T-cell (primary cell): ENCODE measurements around the gene NT5C1A. TPM values are rescaled to one million over a fixed set of nuclear protein-coding genes. Genes with fewer than 3 reads are reported as not detected.

Experiments
- ATAC-seq, 4 experiments: fragments of 200-7000 bp in 3 of 4; fragments of 150-1000 bp in 1 of 4; cut with Tn5 transposase; replicated peaks in 1 of 4; 1 replicate in 3 of 4; 2 replicates in 1 of 4; pipeline ENCODE4 v1.10.0; 2021; ENCODE audit warnings: moderate library complexity in 3 of 4, mild to moderate bottlenecking in 2 of 4, moderate number of reproducible peaks in 1 of 4
- CTCF ChIA-PET, 2 donors: fragments of 300-600 bp; sonication (Branson Sonifier 250); formaldehyde crosslinking; loops; one replicate each; lab custom pipeline; 2022; ENCODE audit warnings: antibody characterized with exemption in 2 of 2; lab: Charles Lee
- POLR2A ChIA-PET, 2 donors: fragments of 300-600 bp; sonication (Branson Sonifier 250); formaldehyde crosslinking; loops; one replicate each; lab custom pipeline; 2022; ENCODE audit warnings: antibody characterized with exemption in 2 of 2; lab: Charles Lee
- DNase-seq, 35 experiments: peaks; one replicate each; pipeline versions ENCODE4 v3.0.0 to v3.0.0-alpha.2; 2013 to 2023
- H3K27ac ChIP-seq: one replicate; pipeline ENCODE4 v1.5.1; 2013; ENCODE audit warnings: low read length
- H3K27me3 ChIP-seq, 2 experiments: replicated peaks in 1 of 2; 1 replicate in 1 of 2; 2 replicates in 1 of 2; pipeline versions ENCODE4 v1.6.1 to v1.7.0; 2013; ENCODE audit warnings: low read length in 1 of 2, mixed read lengths in 1 of 2; ENCODE audit not compliant: control insufficient read depth in 2 of 2, insufficient read depth in 2 of 2; ENCODE audit errors: extremely low read depth in 1 of 2
- H3K36me3 ChIP-seq, 2 donors: 1 replicate in 1 of 2; 2 replicates in 1 of 2; pipeline versions ENCODE4 v1.6.1 to v1.7.0; 2013; ENCODE audit warnings: low read length in 1 of 2; ENCODE audit not compliant: control insufficient read depth in 2 of 2, insufficient read depth in 1 of 2; ENCODE audit errors: extremely low read depth in 1 of 2
- H3K4me1 ChIP-seq, 2 experiments: 1 replicate in 1 of 2; 2 replicates in 1 of 2; pipeline versions ENCODE4 v1.6.1 to v1.7.0; 2013; ENCODE audit warnings: low read length in 2 of 2, mixed read lengths in 1 of 2; ENCODE audit not compliant: insufficient read depth in 2 of 2, control insufficient read depth in 1 of 2; ENCODE audit errors: extremely low read depth in 1 of 2
- H3K4me3 ChIP-seq, 2 donors: 1 replicate in 1 of 2; 2 replicates in 1 of 2; pipeline versions ENCODE4 v1.5.1 to v1.7.0; 2013; ENCODE audit warnings: mild to moderate bottlenecking in 2 of 2, low read length in 1 of 2, moderate library complexity in 1 of 2; ENCODE audit not compliant: control insufficient read depth in 1 of 2; ENCODE audit errors: extremely low read depth in 1 of 2
- H3K9me3 ChIP-seq: 2 replicates; pipeline ENCODE4 v1.7.0; 2013
- H3K27ac Mint-ChIP-seq, 2 donors: one replicate each; pipeline ENCODE4 v1.8.0; 2020 to 2021; ENCODE audit warnings: mild to moderate bottlenecking in 2 of 2, mixed read lengths in 2 of 2
- H3K27me3 Mint-ChIP-seq, 2 donors: one replicate each; pipeline ENCODE4 v1.8.0; 2021 to 2022; ENCODE audit warnings: mixed read lengths in 2 of 2
- H3K36me3 Mint-ChIP-seq: one replicate; pipeline ENCODE4 v1.8.0; 2021; ENCODE audit warnings: mixed read lengths
- H3K4me1 Mint-ChIP-seq, 3 donors: one replicate each; pipeline ENCODE4 v1.8.0; 2020 to 2022; ENCODE audit warnings: mixed read lengths in 3 of 3, mild to moderate bottlenecking in 1 of 3
- H3K4me3 Mint-ChIP-seq, 3 donors: one replicate each; pipeline ENCODE4 v1.8.0; 2020 to 2022; ENCODE audit warnings: mild to moderate bottlenecking in 3 of 3, mixed read lengths in 3 of 3, moderate library complexity in 3 of 3
- H3K9me3 Mint-ChIP-seq, 3 donors: one replicate each; pipeline ENCODE4 v1.8.0; 2020 to 2022; ENCODE audit warnings: mixed read lengths in 3 of 3
- WGBS: methylation state at CpG from one replicate; pipeline ENCODE4 v1.1.5; 2013; ENCODE audit warnings: missing lambda C conversion rate; ENCODE audit not compliant: insufficient coverage; 5-methylcytosine and 5-hydroxymethylcytosine counted together
- total RNA-seq, 35 experiments: library from RNA in 6 of 35; stranded (reverse) in 6 of 35; fragments of 120-200 nt in 1 of 35; gene quantifications; one replicate each; pipeline versions ENCODE4 v1.2.1 to v1.2.4 and lab custom pipeline; 2013 to 2026

The NT5C1A gene
- total RNA-seq, 5 donors from 2014 or later (not counting 1 experiment from before 2014, with no cell fraction given) = 0.22 to 1.3 (median 0.42) TPM; not detected in 1

DNA sequence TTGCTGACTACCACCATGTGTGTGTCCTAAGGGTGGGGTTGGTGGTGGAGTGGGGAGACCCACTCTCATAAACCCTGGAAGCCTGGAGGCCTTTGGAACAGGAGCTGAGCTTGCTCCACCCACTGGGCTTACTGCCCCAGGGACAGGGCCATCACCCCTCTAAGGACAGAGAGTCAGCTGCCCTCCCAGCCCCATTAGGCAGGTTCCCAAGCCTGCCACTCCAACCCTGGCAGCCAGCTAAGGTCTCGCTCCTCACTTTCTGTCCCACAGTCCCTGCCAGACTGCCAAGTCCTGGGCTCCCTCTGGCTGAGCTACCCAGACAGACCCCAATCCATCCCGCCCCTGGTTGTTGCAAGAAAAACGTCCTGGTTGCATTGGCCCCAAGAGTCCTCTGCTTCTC is 3.8 kb downstream of the NT5C1A start:
- 96% methylated on average over 3 of the region's 3 CpGs for WGBS
- Mint-ChIP-seq H3K4me3 (no peak overlapping the region), H3K36me3 (no peaks in the 10 kb centered on the region), H3K27me3 (peaks cover 18 to 41% of the 10 kb centered on the region in 2 donors), H3K27ac (no peak overlapping the region), H3K4me1 (peaks cover 6 to 9% (median 8%) of the 10 kb centered on the region in 3 donors), H3K9me3 (no peaks in the 10 kb centered on the region)
- ATAC-seq = no peak
- Histone ChIP-seq H3K4me1 (peaks cover 0 to 20% of the 10 kb centered on the region in 2 experiments), H3K27me3 (peaks cover 4 to 55% of the 10 kb centered on the region in 2 experiments), H3K36me3 (no peaks in the 10 kb centered on the region), H3K4me3 (no peak overlapping the region), H3K27ac (no peak overlapping the region), H3K9me3 (no peaks in the 10 kb centered on the region)
- POLR2A ChIA-PET = no interaction called here
- no peak for DNase-seq
- CTCF ChIA-PET = interaction anchor here in 1 of 2 donors (1.1 kb wide), 1 partner anchor 10 kb away, joined by 3 read pairs; no protein-coding TSS in a partner anchor

- H3K4me3 ChIP-seq = no peak overlapping the region
- WGBS = 16% methylated on average over 2 of the region's 3 CpGs
- peaks cover 4 to 45% of the 10 kb centered on the region in 2 experiments for H3K27me3 ChIP-seq
- no peaks in the 10 kb centered on the region for H3K36me3 Mint-ChIP-seq
- H3K4me1 ChIP-seq = peaks cover 0 to 9% of the 10 kb centered on the region in 2 experiments
- DNase-seq (no peak), ATAC-seq (no peak)
- H3K4me3 Mint-ChIP-seq = no peak overlapping the region
- H3K9me3 ChIP-seq = no peaks in the 10 kb centered on the region
- peaks cover 5 to 6% (median 6%) of the 10 kb centered on the region in 3 donors for H3K4me1 Mint-ChIP-seq
- H3K27ac Mint-ChIP-seq = no peak overlapping the region
- ChIA-PET POLR2A (interaction anchor here in 1 of 2 donors (0.6 kb wide), 3 partner anchors 19 to 69 kb away, joined by 4 to 10 read pairs (median 6); no protein-coding TSS in a partner anchor), CTCF (interaction anchor here (0.6 to 0.8 kb wide), 4 partner anchors 8 to 1371 kb away, joined by 3 to 5 read pairs (median 4); no protein-coding TSS in a partner anchor)
- no peak overlapping the region for H3K27ac ChIP-seq
- no peaks in the 10 kb centered on the region for H3K36me3 ChIP-seq
- H3K27me3 Mint-ChIP-seq = peaks cover 18 to 32% of the 10 kb centered on the region in 2 donors
- no peaks in the 10 kb centered on the region for H3K9me3 Mint-ChIP-seq
These were observed 5.1 kb downstream of the NT5C1A start for GRCh38 chr1:39666772-39667171.

GRCh38 chr1:39663559-39663958 is 8.3 kb downstream of the NT5C1A start:
- peaks cover 5 to 8% of the 10 kb centered on the region in 2 donors for H3K27me3 Mint-ChIP-seq
- H3K36me3 Mint-ChIP-seq = no peaks in the 10 kb centered on the region
- peaks cover 0 to 18% of the 10 kb centered on the region in 2 experiments for H3K27me3 ChIP-seq
- no peaks in the 10 kb centered on the region for H3K9me3 Mint-ChIP-seq
- DNase-seq = no peak
- CTCF ChIA-PET = no interaction called here
- POLR2A ChIA-PET = no interaction called here
- WGBS = 92% methylated on average over 2 of the region's 8 CpGs
- H3K27ac ChIP-seq = no peak overlapping the region
- no peaks in the 10 kb centered on the region for H3K4me1 ChIP-seq
- no peak overlapping the region for H3K4me3 Mint-ChIP-seq
- no peak overlapping the region for H3K27ac Mint-ChIP-seq
- H3K9me3 ChIP-seq = no peaks in the 10 kb centered on the region
- H3K4me1 Mint-ChIP-seq = no peaks in the 10 kb centered on the region
- H3K36me3 ChIP-seq = no peaks in the 10 kb centered on the region
- no peak for ATAC-seq
- H3K4me3 ChIP-seq = no peak overlapping the region

GRCh38 chr1:39662861-39663260 is 9.0 kb downstream of the NT5C1A start:
- 67% methylated on average over 1 of the region's 1 CpG for WGBS

GRCh38 chr1:39659538-39659937 is 12.4 kb downstream of the NT5C1A start:
- WGBS = no CpG with 5 or more reads among the region's 5 CpGs
- Mint-ChIP-seq H3K4me3 (no peak overlapping the region), H3K4me1 (peaks cover 4 to 7% (median 5%) of the 10 kb centered on the region in 3 donors), H3K27ac (no peak overlapping the region), H3K9me3 (no peaks in the 10 kb centered on the region), H3K36me3 (no peaks in the 10 kb centered on the region), H3K27me3 (no peaks in the 10 kb centered on the region)
- DNase-seq (no peak), ATAC-seq (no peak)
- ChIA-PET POLR2A (no interaction called here), CTCF (interaction anchor here (0.6 to 1.9 kb wide), 7 partner anchors 11 to 54 kb away, joined by 3 to 9 read pairs (median 3); partner anchors contain the start of gene NT5C1A (in 1 of the 2))
- no peak overlapping the region for H3K27ac ChIP-seq
- no peak overlapping the region for H3K4me3 ChIP-seq
- no peaks in the 10 kb centered on the region for H3K9me3 ChIP-seq
- H3K27me3 ChIP-seq = peaks cover 3 to 6% of the 10 kb centered on the region in 2 experiments
- peaks cover 0 to 6% of the 10 kb centered on the region in 2 experiments for H3K4me1 ChIP-seq
- no peaks in the 10 kb centered on the region for H3K36me3 ChIP-seq

More at GRCh38 chr1:39662861-39663260, 9.0 kb downstream of the NT5C1A start:
- peaks cover 0 to 4% of the 10 kb centered on the region in 2 donors for H3K27me3 Mint-ChIP-seq
- peaks cover 0 to 11% of the 10 kb centered on the region in 2 experiments for H3K27me3 ChIP-seq
- ATAC-seq = no peak
- H3K4me3 Mint-ChIP-seq = no peak overlapping the region
- H3K36me3 Mint-ChIP-seq = no peaks in the 10 kb centered on the region
- H3K4me1 ChIP-seq = peaks cover 0 to 4% of the 10 kb centered on the region in 2 experiments
- no peaks in the 10 kb centered on the region for H3K36me3 ChIP-seq
- H3K4me3 ChIP-seq = no peak overlapping the region
- H3K9me3 Mint-ChIP-seq = no peaks in the 10 kb centered on the region
- CTCF ChIA-PET = no interaction called here
- H3K9me3 ChIP-seq = no peaks in the 10 kb centered on the region
- no peak overlapping the region for H3K27ac Mint-ChIP-seq
- POLR2A ChIA-PET = no interaction called here
- no peak for DNase-seq
- peaks cover 2 to 5% (median 3%) of the 10 kb centered on the region in 3 donors for H3K4me1 Mint-ChIP-seq
- H3K27ac ChIP-seq = no peak overlapping the region

GRCh38 chr1:39659110-39659509 is 12.8 kb downstream of the NT5C1A start:
- H3K27me3 Mint-ChIP-seq = peaks cover 0 to 2% of the 10 kb centered on the region in 2 donors
- POLR2A ChIA-PET = no interaction called here

More at GRCh38 chr1:39659110-39659509, 12.8 kb downstream of the NT5C1A start:
- WGBS = 89% methylated on average over 11 of the region's 12 CpGs
- CTCF ChIA-PET = interaction anchor here (0.5 to 1.9 kb wide), 16 partner anchors 8 to 872 kb away, joined by 3 to 17 read pairs (median 4); partner anchors contain the start of genes NT5C1A (in 2 of the 2) and ZNF684 (in 1 of the 2)
- ATAC-seq (no peak), DNase-seq (no peak)
- Mint-ChIP-seq H3K27ac (no peak overlapping the region), H3K36me3 (no peaks in the 10 kb centered on the region), H3K4me3 (no peak overlapping the region), H3K4me1 (peaks cover 4 to 7% (median 5%) of the 10 kb centered on the region in 3 donors), H3K9me3 (no peaks in the 10 kb centered on the region)
- no peaks in the 10 kb centered on the region for H3K36me3 ChIP-seq
- peaks cover 3 to 10% of the 10 kb centered on the region in 2 experiments for H3K27me3 ChIP-seq
- H3K27ac ChIP-seq = no peak overlapping the region
- no peaks in the 10 kb centered on the region for H3K9me3 ChIP-seq
- H3K4me3 ChIP-seq = no peak overlapping the region
- H3K4me1 ChIP-seq = peaks cover 0 to 6% of the 10 kb centered on the region in 2 experiments
